CD4-positive, alpha-beta memory T cell (primary cell): ENCODE results near the gene BCL7B. TPM values are rescaled to one million over a fixed set of nuclear protein-coding genes. Genes with fewer than 3 reads are reported as not detected.

ENCODE experiments used
- CTCF ChIA-PET: fragments of 350-600 bp; sonication (Branson Sonifier 250); formaldehyde crosslinking; loops from one replicate; lab custom pipeline; 2021; ENCODE audit warnings: inconsistent platforms; ENCODE audit not compliant: partially characterized antibody; lab: Charles Lee
- POLR2A ChIA-PET: fragments of 350-600 bp; sonication (Branson Sonifier 250); formaldehyde crosslinking; loops from one replicate; lab custom pipeline; 2021; ENCODE audit not compliant: partially characterized antibody; lab: Charles Lee
- DNase-seq, 5 donors: peaks; one replicate each; pipeline versions ENCODE4 v3.0.0 to v3.0.0-alpha.2; 2020 to 2022; ENCODE audit warnings: mixed read lengths in 1 of 5
- H3K27ac ChIP-seq: one replicate; pipeline ENCODE4 v1.7.0; 2013; ENCODE audit warnings: low read depth, low read length
- H3K27me3 ChIP-seq: 2 replicates; pipeline ENCODE4 v1.7.0; 2013; ENCODE audit warnings: mild to moderate bottlenecking, low read length, moderate library complexity; ENCODE audit not compliant: insufficient read depth
- H3K36me3 ChIP-seq: 2 replicates; pipeline ENCODE4 v1.7.0; 2013; ENCODE audit warnings: mild to moderate bottlenecking, low read length, moderate library complexity; ENCODE audit not compliant: insufficient read depth
- H3K4me1 ChIP-seq: 2 replicates; pipeline ENCODE4 v1.7.0; 2013; ENCODE audit warnings: mild to moderate bottlenecking, low read length, moderate library complexity; ENCODE audit not compliant: insufficient read depth
- H3K4me3 ChIP-seq, 2 donors: one replicate each; pipeline ENCODE4 v1.7.0; 2013; ENCODE audit warnings: low read length in 2 of 2, mild to moderate bottlenecking in 1 of 2
- H3K9me3 ChIP-seq, 2 donors: one replicate each; pipeline ENCODE4 v1.7.0; 2013; ENCODE audit warnings: low read length in 2 of 2, control low read depth in 1 of 2; ENCODE audit not compliant: control insufficient read depth in 1 of 2
- H3K27ac Mint-ChIP-seq, 7 donors: one replicate each; pipeline ENCODE4 v1.8.0; 2020 to 2021; ENCODE audit warnings: mixed read lengths in 7 of 7, mild to moderate bottlenecking in 6 of 7, inconsistent platforms in 3 of 7, moderate library complexity in 3 of 7
- H3K27me3 Mint-ChIP-seq, 2 donors: one replicate each; pipeline ENCODE4 v1.8.0; 2020 to 2021; ENCODE audit warnings: mixed read lengths in 2 of 2
- H3K36me3 Mint-ChIP-seq, 2 donors: one replicate each; pipeline ENCODE4 v1.8.0; 2020 to 2021; ENCODE audit warnings: mixed read lengths in 2 of 2, inconsistent platforms in 1 of 2, mild to moderate bottlenecking in 1 of 2
- H3K4me1 Mint-ChIP-seq, 4 donors: one replicate each; pipeline ENCODE4 v1.8.0; 2020 to 2021; ENCODE audit warnings: mixed read lengths in 4 of 4, mild to moderate bottlenecking in 1 of 4
- H3K4me3 Mint-ChIP-seq, 8 donors: one replicate each; pipeline ENCODE4 v1.8.0; 2020 to 2021; ENCODE audit warnings: mixed read lengths in 8 of 8, mild to moderate bottlenecking in 7 of 8, moderate library complexity in 6 of 8, inconsistent platforms in 3 of 8
- H3K9me3 Mint-ChIP-seq, 8 donors: one replicate each; pipeline ENCODE4 v1.8.0; 2020 to 2021; ENCODE audit warnings: mixed read lengths in 8 of 8, mild to moderate bottlenecking in 5 of 8, inconsistent platforms in 3 of 8, moderate library complexity in 1 of 8
- intact Hi-C: fragments of 100-400 bp; cut with micrococcal nuclease; formaldehyde crosslinking; loops from one replicate; pipeline ENCODE4 v1.15.1; 2023
- polyA plus RNA-seq, 2 donors: library from polyadenylated mRNA; unstranded; fragments of 300-500 nt; fragmentation: Illumina TruSeq; gene quantifications; one replicate each; pipeline ENCODE4 v1.2.3, GENCODE V29; 2021
- total RNA-seq, 2 experiments: library from RNA; stranded (reverse); gene quantifications; one replicate each; pipeline ENCODE4 v1.2.3, GENCODE V29; 2021

The BCL7B gene
- total and polyA plus RNA-seq, 4 experiments from 2014 or later = 57.0 to 112 (median 71.1) TPM

GRCh38 chr7:73518470-73518869 is 39.0 kb downstream of the BCL7B start:
- H3K36me3 ChIP-seq = peaks cover 5% of the 10 kb centered on the region

GRCh38 chr7:73517241-73517995 is 40.1 kb downstream of the BCL7B start:
- peaks cover 0 to 2% of the 10 kb centered on the region in 2 donors for H3K27me3 Mint-ChIP-seq
- H3K4me3 Mint-ChIP-seq = peak overlapping the region in 6 of 8 donors; percentile 4 to 39 (median 30)
- no peaks in the 10 kb centered on the region for H3K27me3 ChIP-seq
- H3K4me3 ChIP-seq = no peak overlapping the region
- no peaks in the 10 kb centered on the region for H3K9me3 ChIP-seq
- no peak overlapping the region for H3K27ac ChIP-seq
- H3K4me1 ChIP-seq = peaks cover 63% of the 10 kb centered on the region
- ChIA-PET POLR2A (interaction anchor here (6.7 kb wide), 1 partner anchor 41 kb away, joined by 118 read pairs; the partner anchor contains the start of gene BCL7B), CTCF (interaction anchor here (1.4 kb wide), 2 partner anchors 39 to 90 kb away, joined by 3 read pairs; partner anchors contain the start of gene BCL7B)
- DNase-seq = no peak
- peak overlapping the region in 5 of 7 donors; percentile 1 to 63 (median 27) for H3K27ac Mint-ChIP-seq
- H3K4me1 Mint-ChIP-seq = peaks cover 42 to 73% (median 53%) of the 10 kb centered on the region in 4 donors
- H3K36me3 ChIP-seq = peaks cover 8% of the 10 kb centered on the region
- H3K9me3 Mint-ChIP-seq = peaks cover 0 to 4% (median 0%) of the 10 kb centered on the region in 8 donors
- intact Hi-C loops = no loop called here
- H3K36me3 Mint-ChIP-seq = peaks cover 16 to 58% of the 10 kb centered on the region in 2 donors

More at GRCh38 chr7:73518470-73518869, 39.0 kb downstream of the BCL7B start:
- peaks cover 0 to 2% of the 10 kb centered on the region in 2 donors for H3K27me3 Mint-ChIP-seq
- H3K36me3 Mint-ChIP-seq = peaks cover 13 to 52% of the 10 kb centered on the region in 2 donors
- Histone ChIP-seq H3K9me3 (no peaks in the 10 kb centered on the region), H3K4me1 (peaks cover 61% of the 10 kb centered on the region), H3K4me3 (no peak overlapping the region), H3K27me3 (no peaks in the 10 kb centered on the region), H3K27ac (peak overlapping the region; percentile 2)
- peaks cover 0 to 2% (median 0%) of the 10 kb centered on the region in 8 donors for H3K9me3 Mint-ChIP-seq
- peaks cover 39 to 71% (median 51%) of the 10 kb centered on the region in 4 donors for H3K4me1 Mint-ChIP-seq
- H3K27ac Mint-ChIP-seq = peak overlapping the region; percentile 13 to 96 (median 54)
- no peak for DNase-seq
- ChIA-PET CTCF (interaction anchor here (1.4 kb wide), 2 partner anchors 38 to 89 kb away, joined by 3 read pairs; partner anchors contain the start of gene BCL7B), POLR2A (interaction anchor here (0.8 to 6.7 kb wide), 2 partner anchors 40 to 150 kb away, joined by 3 to 118 read pairs; partner anchors contain the start of gene BCL7B)
- intact Hi-C loops = no loop called here
- H3K4me3 Mint-ChIP-seq = peak overlapping the region in 7 of 8 donors; percentile 7 to 98 (median 92)

DNA sequence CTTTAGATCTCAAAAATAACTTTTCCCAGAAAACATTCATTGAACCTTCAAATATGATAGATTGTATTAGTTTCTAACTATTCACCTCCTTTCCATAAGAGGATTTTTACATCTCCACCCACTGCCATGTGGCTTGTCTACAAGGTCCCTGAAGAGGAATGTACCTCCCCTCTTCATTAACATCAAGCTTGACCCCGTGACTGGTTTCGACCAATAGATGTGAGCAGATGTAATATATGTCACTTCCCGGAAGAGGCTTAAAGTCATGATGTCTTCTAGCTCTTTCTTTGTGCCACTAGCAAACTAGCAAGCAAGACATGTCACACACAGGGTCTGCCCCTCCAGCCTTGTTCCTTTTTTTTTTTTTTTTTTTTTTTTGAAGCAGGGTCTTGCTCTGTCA is 42.3 kb downstream of the BCL7B start:
- H3K4me3 Mint-ChIP-seq = peak overlapping the region in 1 of 8 donors; percentile 17
- intact Hi-C loops = no loop called here
- H3K4me1 Mint-ChIP-seq = peaks cover 39 to 66% (median 51%) of the 10 kb centered on the region in 4 donors
- POLR2A ChIA-PET = interaction anchor here (0.6 kb wide), 2 partner anchors 18 to 20 kb away, joined by 3 read pairs; no protein-coding TSS in a partner anchor
- H3K36me3 Mint-ChIP-seq = peaks cover 20 to 53% of the 10 kb centered on the region in 2 donors
- H3K27ac ChIP-seq = no peak overlapping the region
- peaks cover 58% of the 10 kb centered on the region for H3K4me1 ChIP-seq
- no peak for DNase-seq
- H3K27ac Mint-ChIP-seq = peak overlapping the region in 3 of 7 donors; percentile 38 to 67 (median 49)
- H3K9me3 ChIP-seq = no peaks in the 10 kb centered on the region
- peaks cover 16% of the 10 kb centered on the region for H3K36me3 ChIP-seq
- H3K9me3 Mint-ChIP-seq = peaks cover 0 to 1% (median 0%) of the 10 kb centered on the region in 8 donors
- no peaks in the 10 kb centered on the region for H3K27me3 Mint-ChIP-seq
- CTCF ChIA-PET = no interaction called here
- H3K4me3 ChIP-seq = no peak overlapping the region
- no peaks in the 10 kb centered on the region for H3K27me3 ChIP-seq

- Mint-ChIP-seq H3K9me3 (peaks cover 0 to 1% (median 0%) of the 10 kb centered on the region in 8 donors), H3K4me1 (peaks cover 19 to 39% (median 30%) of the 10 kb centered on the region in 4 donors), H3K36me3 (peaks cover 23 to 51% of the 10 kb centered on the region in 2 donors), H3K27me3 (no peaks in the 10 kb centered on the region), H3K4me3 (no peak overlapping the region), H3K27ac (peak overlapping the region in 2 of 7 donors; percentile 17 to 36)
- intact Hi-C loops = no loop called here
- H3K9me3 ChIP-seq = no peaks in the 10 kb centered on the region
- H3K4me3 ChIP-seq = no peak overlapping the region
- H3K27ac ChIP-seq = no peak overlapping the region
- DNase-seq = no peak
- ChIA-PET POLR2A (interaction anchor here (1.3 to 2.0 kb wide), 2 partner anchors 10 to 45 kb away, joined by 3 to 7 read pairs; partner anchors contain the start of gene BAZ1B), CTCF (no interaction called here)
- peaks cover 31% of the 10 kb centered on the region for H3K4me1 ChIP-seq
- peaks cover 38% of the 10 kb centered on the region for H3K36me3 ChIP-seq
- no peaks in the 10 kb centered on the region for H3K27me3 ChIP-seq
Observed at GRCh38 chr7:73512018-73512780, 45.3 kb downstream of the BCL7B start.

GRCh38 chr7:73509463-73509862 is 48.0 kb downstream of the BCL7B start:
- H3K27ac Mint-ChIP-seq = no peak overlapping the region
- CTCF ChIA-PET = no interaction called here
- H3K4me1 Mint-ChIP-seq = peaks cover 19 to 32% (median 24%) of the 10 kb centered on the region in 4 donors
- no peaks in the 10 kb centered on the region for H3K9me3 ChIP-seq
- intact Hi-C loops = no loop called here
- POLR2A ChIA-PET = no interaction called here
- peaks cover 57% of the 10 kb centered on the region for H3K36me3 ChIP-seq
- H3K9me3 Mint-ChIP-seq = peaks cover 0 to 1% (median 0%) of the 10 kb centered on the region in 8 donors
- H3K4me3 Mint-ChIP-seq = no peak overlapping the region
- no peak for DNase-seq
- peaks cover 35 to 56% of the 10 kb centered on the region in 2 donors for H3K36me3 Mint-ChIP-seq
- H3K27ac ChIP-seq = no peak overlapping the region
- H3K27me3 ChIP-seq = no peaks in the 10 kb centered on the region
- peaks cover 18% of the 10 kb centered on the region for H3K4me1 ChIP-seq
- no peaks in the 10 kb centered on the region for H3K27me3 Mint-ChIP-seq
- H3K4me3 ChIP-seq = no peak overlapping the region

DNA sequence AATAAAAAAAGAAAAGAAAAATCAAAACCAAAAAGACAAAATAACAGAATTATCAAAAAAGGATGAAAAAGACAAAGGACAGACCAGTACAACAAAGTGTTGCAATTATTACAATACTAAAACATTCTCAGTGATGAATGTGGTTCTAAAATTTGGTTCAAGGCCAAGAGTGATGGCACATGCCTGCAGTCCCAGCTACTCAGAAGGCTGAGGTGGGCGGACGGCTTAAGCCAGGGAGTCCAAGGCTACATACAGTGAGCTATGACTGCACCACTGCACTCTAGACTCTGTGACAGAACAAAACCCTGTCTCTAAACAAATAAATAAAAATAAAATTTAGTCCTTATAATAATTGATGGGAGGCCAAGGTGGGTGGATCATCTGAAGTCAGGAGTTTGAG is 49.9 kb downstream of the BCL7B start:
- no peak for DNase-seq
- Mint-ChIP-seq H3K27ac (no peak overlapping the region), H3K36me3 (peaks cover 43 to 62% of the 10 kb centered on the region in 2 donors), H3K9me3 (no peaks in the 10 kb centered on the region), H3K4me1 (peaks cover 10 to 18% (median 15%) of the 10 kb centered on the region in 4 donors), H3K4me3 (no peak overlapping the region), H3K27me3 (no peaks in the 10 kb centered on the region)
- Histone ChIP-seq H3K4me1 (peaks cover 3% of the 10 kb centered on the region), H3K36me3 (peaks cover 72% of the 10 kb centered on the region), H3K4me3 (no peak overlapping the region), H3K9me3 (no peaks in the 10 kb centered on the region), H3K27me3 (no peaks in the 10 kb centered on the region), H3K27ac (no peak overlapping the region)
- intact Hi-C loops = no loop called here
- POLR2A ChIA-PET = no interaction called here
- CTCF ChIA-PET = no interaction called here
